ENCODE data around the gene CXorf58. TPM values are rescaled to one million over a fixed set of nuclear protein-coding genes. Genes with fewer than 3 reads are reported as not detected.

CXorf58 gene
- total and polyA plus RNA-seq, 2 of the 13 experiments (the other 11 are each of a cell fraction or from before 2014, with no cell fraction given): not detected

- in situ Hi-C loops (cut with HindIII; ENCODE audit: extremely low pct_ligation_motif_present, low pct_unique_long_range_greater_than_20kb) (no loop called here), intact Hi-C loops (cut with micrococcal nuclease; ENCODE audit: unreplicated experiment) (loop anchor here (10.0 kb wide), 1 partner anchor 326 kb away; no protein-coding TSS in a partner anchor)
- no peaks in the 10 kb centered on the region for H4K20me1 ChIP-seq (ENCODE audit: insufficient read depth, low read length)
- 0% methylated on average over 1 of the region's 1 CpG for WGBS (ENCODE audit: low lambda C conversion rate)
- no peaks in the 10 kb centered on the region for H3K9me3 ChIP-seq (ENCODE audit: low read length)
- no peak overlapping the region for H3K4me3 ChIP-seq (replicated peaks in 1 of 3; ENCODE audit: insufficient read depth in 1 of 3, low read depth in 2 of 3, low read length in 3 of 3)
- no peaks in the 10 kb centered on the region for H3K79me2 ChIP-seq (ENCODE audit: insufficient read depth, low read length)
- no TSS peak for BruUV-seq (replicated peaks)
- FAIRE-seq (no peak), ATAC-seq (no peak), DNase-seq (ENCODE audit: low spot score) (no peak)
- no peak overlapping the region for H3K9ac ChIP-seq (ENCODE audit: insufficient read depth, low read depth, low read length)
- H2AFZ ChIP-seq (ENCODE audit: low read length): no peak overlapping the region
- ChIA-PET POLR2A (no interaction called here), CTCF (ENCODE audit: low intra/inter-chr PET ratio, low total read pairs) (no interaction called here)
- no peaks in the 10 kb centered on the region for H3K36me3 ChIP-seq (replicated peaks in 1 of 2; ENCODE audit: control insufficient read depth in 1 of 2, insufficient read depth in 2 of 2, low read length in 2 of 2)
- H3K27me3 ChIP-seq (ENCODE audit: control insufficient read depth in 1 of 2, insufficient read depth in 2 of 2, low read length in 2 of 2): no peaks in the 10 kb centered on the region
- no peaks in the 10 kb centered on the region for H3K4me1 ChIP-seq (ENCODE audit: insufficient read depth, low read length)
- TF ChIP-seq ZNF160 (CRISPR knock-in tag; IDR thresholded peaks at IDR 0.05) (peak; percentile 93; the same call in 1 of the 2 replicates), ZNF605 (CRISPR knock-in tag; IDR thresholded peaks at IDR 0.05) (no peak), TRIM22 (IDR thresholded peaks at IDR 0.05) (no peak)
- no peak overlapping the region for H3K27ac ChIP-seq (ENCODE audit: extremely low read length, insufficient read depth, low read length)
- no peak overlapping the region for H3K4me2 ChIP-seq (ENCODE audit: low read depth, low read length)
Observed at GRCh38 chrX:23919148-23919547, 11.3 kb downstream of the CXorf58 start.

GRCh38 chrX:23919706-23920320 lies 12.0 kb downstream of the CXorf58 start:
- Histone ChIP-seq H3K27me3 (ENCODE audit: control insufficient read depth in 1 of 2, insufficient read depth in 2 of 2, low read length in 2 of 2) (no peaks in the 10 kb centered on the region), H3K36me3 (replicated peaks in 1 of 2; ENCODE audit: control insufficient read depth in 1 of 2, insufficient read depth in 2 of 2, low read length in 2 of 2) (no peaks in the 10 kb centered on the region), H3K9me3 (ENCODE audit: low read length) (no peaks in the 10 kb centered on the region), H3K9ac (ENCODE audit: insufficient read depth, low read depth, low read length) (no peak overlapping the region), H3K79me2 (ENCODE audit: insufficient read depth, low read length) (no peaks in the 10 kb centered on the region), H3K4me3 (replicated peaks in 1 of 3; ENCODE audit: insufficient read depth in 1 of 3, low read depth in 2 of 3, low read length in 3 of 3) (no peak overlapping the region; a peak in 2 of 6 replicates), H3K4me2 (ENCODE audit: low read depth, low read length) (peak overlapping the region; percentile 32), H4K20me1 (ENCODE audit: insufficient read depth, low read length) (no peaks in the 10 kb centered on the region), H3K27ac (ENCODE audit: extremely low read length, insufficient read depth, low read length) (no peak overlapping the region), H3K4me1 (ENCODE audit: insufficient read depth, low read length) (no peaks in the 10 kb centered on the region), H2AFZ (ENCODE audit: low read length) (no peak overlapping the region)
- intact Hi-C loops (cut with micrococcal nuclease; ENCODE audit: unreplicated experiment): loop anchor here (10.0 kb wide), 1 partner anchor 325 kb away; no protein-coding TSS in a partner anchor
- BruUV-seq (replicated peaks): no TSS peak
- DNase-seq (ENCODE audit: low spot score) (peak; percentile 30), FAIRE-seq (peak; percentile 44), ATAC-seq (peak; percentile 84)
- ChIA-PET POLR2A (no interaction called here), CTCF (ENCODE audit: low intra/inter-chr PET ratio, low total read pairs) (no interaction called here)
- WGBS (ENCODE audit: low lambda C conversion rate): 40% methylated on average over 6 of the region's 9 CpGs
- in situ Hi-C loops (cut with HindIII; ENCODE audit: extremely low pct_ligation_motif_present, low pct_unique_long_range_greater_than_20kb): no loop called here
- TF ChIP-seq TBL1XR1 (IDR thresholded peaks at IDR 0.05; ENCODE audit: borderline replicate concordance, low read length, partially characterized antibody) (no peak), CTCF (CRISPR knock-in tag; IDR thresholded peaks at IDR 0.05) (peak; percentile 65), STAG1 (CRISPR knock-in tag; IDR thresholded peaks at IDR 0.05) (peak; percentile 73), ZNF713 (CRISPR knock-in tag; IDR thresholded peaks at IDR 0.05) (no peak), NFRKB (IDR thresholded peaks at IDR 0.05) (no peak), SMC3 (IDR thresholded peaks at IDR 0.05; ENCODE audit: low read length) (0 out of 2 replicates have a peak, but pooled peaks have one; percentile 3)
